ENCODE measurements around the gene FMO3.

FMO3 gene

DNA sequence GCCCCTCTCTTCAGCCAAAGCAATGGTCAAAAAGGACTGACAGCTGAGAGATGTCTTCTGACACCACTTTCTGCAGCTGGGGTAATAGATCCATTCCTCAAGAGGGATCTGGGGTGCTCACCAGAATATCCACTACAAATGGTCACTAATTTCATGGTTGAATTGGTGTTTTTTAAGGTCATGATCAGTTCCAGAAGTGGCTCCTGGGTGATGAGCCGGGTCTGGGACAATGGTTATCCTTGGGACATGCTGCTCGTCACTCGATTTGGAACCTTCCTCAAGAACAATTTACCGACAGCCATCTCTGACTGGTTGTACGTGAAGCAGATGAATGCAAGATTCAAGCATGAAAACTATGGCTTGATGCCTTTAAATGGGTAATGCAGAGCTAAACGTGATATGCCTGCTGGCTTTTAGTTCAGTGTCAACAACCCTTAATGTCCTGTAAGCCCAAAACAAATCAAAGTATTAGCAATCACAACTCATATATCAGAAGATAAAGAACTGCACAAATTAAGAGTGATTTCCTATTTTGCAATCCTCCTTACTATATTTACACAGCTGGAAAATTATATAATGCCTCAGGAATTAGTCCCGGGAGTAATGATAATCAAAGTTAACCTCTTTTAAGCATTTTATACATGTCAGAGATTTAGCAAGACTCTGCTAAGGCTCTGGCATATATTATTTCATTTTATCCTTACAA is 20.1 kb downstream of the FMO3 start:
- CTCF ChIA-PET = no interaction called here
- TF ChIP-seq CTCF (IDR thresholded peaks at IDR 0.05; ENCODE audit: insufficient read depth, low read length, missing control alignments) = no peak
- POLR2A ChIA-PET = no interaction called here

GRCh38 chr1:171112119-171112518 is 21.4 kb downstream of the FMO3 start:
- H3K4me3 ChIP-seq (ENCODE audit: low read depth, low read length) = no peak overlapping the region
- ChIA-PET CTCF (no interaction called here), POLR2A (no interaction called here)
- DNase-seq (ENCODE audit: low read depth, low spot score) = no peak
- TF ChIP-seq CTCF (IDR thresholded peaks at IDR 0.05; ENCODE audit: insufficient read depth, low read length, missing control alignments) = no peak

More for the DNA sequence above, 20.1 kb downstream of the FMO3 start:
- no peak overlapping the region for H3K4me3 ChIP-seq (ENCODE audit: low read depth, low read length)
- no peak for DNase-seq (ENCODE audit: low read depth, low spot score)

DNA sequence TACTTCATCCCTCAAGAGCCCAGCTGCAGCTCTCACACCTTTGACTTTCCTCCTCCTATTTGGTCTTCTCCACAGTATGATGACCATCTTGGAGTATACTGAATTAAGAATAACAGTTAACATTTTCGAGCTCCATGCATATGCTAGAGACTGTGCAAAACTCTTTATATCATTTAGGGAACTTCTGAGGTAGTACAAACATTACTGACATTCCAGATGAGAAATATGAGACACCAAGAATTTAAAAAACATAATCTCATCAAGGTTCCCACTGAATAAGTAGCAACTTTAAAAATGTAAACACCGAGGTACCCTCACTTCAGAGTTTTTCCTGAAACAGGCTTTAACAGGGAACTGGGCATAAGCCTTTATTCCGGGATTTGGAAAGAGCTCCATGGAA is 22.7 kb downstream of the FMO3 start:
- ChIA-PET POLR2A (no interaction called here), CTCF (interaction anchor here (0.6 kb wide), 1 partner anchor 907 kb away, joined by 3 read pairs; no protein-coding TSS in a partner anchor)
- TF ChIP-seq CTCF (IDR thresholded peaks at IDR 0.05; ENCODE audit: insufficient read depth, low read length, missing control alignments) = no peak

DNA sequence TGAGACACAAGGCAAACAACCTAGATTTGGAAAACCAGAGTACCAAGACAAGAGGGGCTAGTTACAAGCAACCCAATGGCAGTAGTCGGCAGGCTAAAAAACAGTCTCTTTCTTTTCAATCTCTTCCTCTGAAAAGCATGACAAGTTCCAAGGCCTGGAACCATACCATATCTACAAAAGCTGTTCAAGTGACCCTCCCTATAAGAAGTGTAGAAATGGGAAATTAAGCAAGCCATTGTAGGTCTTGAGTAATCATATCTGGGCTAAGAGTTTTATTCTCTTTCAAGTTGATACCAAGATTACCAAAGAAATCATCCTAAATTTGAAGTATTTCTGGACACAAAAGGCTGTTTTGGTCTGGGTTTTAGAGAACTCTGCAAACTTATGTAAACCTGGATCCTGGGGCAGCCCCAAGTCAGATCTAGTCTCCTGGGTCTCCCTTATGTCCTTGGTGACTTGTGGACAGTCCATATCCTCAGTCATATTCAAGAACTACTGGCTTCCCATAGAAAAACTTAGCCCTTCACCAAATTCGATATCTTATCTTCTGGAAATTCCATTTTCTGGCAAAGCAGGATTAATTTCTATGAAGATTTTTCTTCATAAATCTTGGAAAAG is 24.7 kb downstream of the FMO3 start:
- H3K4me3 ChIP-seq (ENCODE audit: low read depth, low read length) = no peak overlapping the region
- ChIA-PET POLR2A (no interaction called here), CTCF (interaction anchor here (0.5 kb wide), 1 partner anchor 753 kb away, joined by 3 read pairs; no protein-coding TSS in a partner anchor)
- TF ChIP-seq CTCF (IDR thresholded peaks at IDR 0.05; ENCODE audit: insufficient read depth, low read length, missing control alignments) = no peak
- DNase-seq (ENCODE audit: low read depth, low spot score) = no peak

More for the DNA sequence above, 22.7 kb downstream of the FMO3 start:
- H3K4me3 ChIP-seq (ENCODE audit: low read depth, low read length) = no peak overlapping the region
- DNase-seq (ENCODE audit: low read depth, low spot score) = no peak

DNA sequence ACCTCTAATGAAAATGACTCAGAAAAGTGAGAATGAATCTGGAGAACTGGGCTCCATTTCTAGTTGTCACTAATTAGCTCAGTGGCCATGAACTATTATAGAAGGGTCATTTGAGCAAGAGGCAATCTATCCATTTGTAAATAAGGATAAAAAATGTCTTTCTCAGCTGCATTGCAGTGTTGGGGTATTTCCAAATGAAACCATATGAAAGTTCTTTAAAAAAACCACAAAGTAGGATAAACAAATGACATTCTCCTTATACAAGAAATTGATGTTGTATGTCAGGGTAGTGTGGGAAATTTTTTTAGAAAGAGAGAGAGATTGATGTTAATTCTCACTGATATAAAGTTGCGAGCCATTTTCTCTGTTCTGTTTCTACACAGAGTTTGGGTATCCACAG is 26.0 kb downstream of the FMO3 start:
- CTCF ChIA-PET = no interaction called here

More for the DNA sequence above, 26.0 kb downstream of the FMO3 start:
- TF ChIP-seq CTCF (IDR thresholded peaks at IDR 0.05; ENCODE audit: insufficient read depth, low read length, missing control alignments) = no peak
- DNase-seq (ENCODE audit: low read depth, low spot score) = no peak
- POLR2A ChIA-PET = no interaction called here
- no peak overlapping the region for H3K4me3 ChIP-seq (ENCODE audit: low read depth, low read length)
